ENCODE measurements around the gene LMTK2. TPM values are rescaled to one million over a fixed set of nuclear protein-coding genes. Genes with fewer than 3 reads are reported as not detected.

Gene LMTK2
- total RNA-seq, 2 experiments from 2014 or later: 30.3 to 31.7 TPM

DNA sequence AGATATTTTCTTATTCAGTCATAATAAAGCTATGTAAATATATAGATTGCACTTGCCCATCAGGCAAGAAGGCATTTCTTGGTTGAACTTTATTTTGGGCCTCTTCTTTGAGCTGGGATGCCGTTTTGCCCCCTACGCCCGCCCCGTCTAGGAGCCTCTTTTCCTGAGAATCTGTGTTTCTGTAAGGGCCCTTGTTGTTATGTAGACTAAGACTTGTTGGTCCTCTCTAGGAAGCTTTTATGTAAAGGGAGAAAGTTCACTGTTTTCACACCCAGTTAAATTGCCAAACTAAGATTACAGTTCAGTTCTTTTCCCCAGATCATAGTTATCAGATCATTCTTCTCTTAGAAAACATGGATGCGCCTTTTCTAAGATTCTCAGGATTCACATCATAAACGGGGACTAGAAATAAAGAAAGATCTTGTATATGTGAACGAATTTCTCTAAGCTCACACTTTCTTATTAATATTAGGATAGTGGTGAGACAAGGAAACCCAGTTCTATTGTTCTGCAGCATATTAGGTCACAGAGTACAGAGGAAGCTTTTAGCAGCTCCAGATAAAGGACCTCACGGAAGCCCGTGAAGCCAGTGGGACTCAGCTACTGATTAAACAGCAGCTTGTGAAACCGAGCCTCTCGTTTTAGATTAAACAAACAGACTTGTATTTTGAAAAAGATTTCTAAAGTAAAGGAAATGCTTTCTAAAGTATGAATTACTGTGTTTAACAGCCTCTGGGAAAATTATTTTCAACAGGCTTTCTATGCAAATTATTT is 3.8 kb downstream of the LMTK2 start:
- Mint-ChIP-seq H3K4me1 (ENCODE audit: low read depth) (peaks cover 82% of the 10 kb centered on the region), H3K36me3 (ENCODE audit: low read depth) (peaks cover 31% of the 10 kb centered on the region), H3K4me3 (peak overlapping the region; percentile 78), H3K27ac (no peak overlapping the region), H3K27me3 (no peaks in the 10 kb centered on the region), H3K9me3 (no peaks in the 10 kb centered on the region)
- Histone ChIP-seq H3K27ac (ENCODE audit: low read depth in 1 of 2, low read length in 2 of 2) (no peak overlapping the region), H3K36me3 (ENCODE audit: insufficient read depth, low read length) (no peaks in the 10 kb centered on the region), H3K27me3 (ENCODE audit: control insufficient read depth in 1 of 2, insufficient read depth in 2 of 2, low read length in 2 of 2) (no peaks in the 10 kb centered on the region), H3K9me3 (ENCODE audit: control insufficient read depth in 1 of 2, insufficient read depth in 1 of 2, low read length in 2 of 2) (no peaks in the 10 kb centered on the region), H3K4me3 (ENCODE audit: low read length) (no peak overlapping the region), H3K4me1 (ENCODE audit: insufficient read depth, low read length) (peaks cover 41% of the 10 kb centered on the region)
- TF ChIP-seq, protein P1, sequence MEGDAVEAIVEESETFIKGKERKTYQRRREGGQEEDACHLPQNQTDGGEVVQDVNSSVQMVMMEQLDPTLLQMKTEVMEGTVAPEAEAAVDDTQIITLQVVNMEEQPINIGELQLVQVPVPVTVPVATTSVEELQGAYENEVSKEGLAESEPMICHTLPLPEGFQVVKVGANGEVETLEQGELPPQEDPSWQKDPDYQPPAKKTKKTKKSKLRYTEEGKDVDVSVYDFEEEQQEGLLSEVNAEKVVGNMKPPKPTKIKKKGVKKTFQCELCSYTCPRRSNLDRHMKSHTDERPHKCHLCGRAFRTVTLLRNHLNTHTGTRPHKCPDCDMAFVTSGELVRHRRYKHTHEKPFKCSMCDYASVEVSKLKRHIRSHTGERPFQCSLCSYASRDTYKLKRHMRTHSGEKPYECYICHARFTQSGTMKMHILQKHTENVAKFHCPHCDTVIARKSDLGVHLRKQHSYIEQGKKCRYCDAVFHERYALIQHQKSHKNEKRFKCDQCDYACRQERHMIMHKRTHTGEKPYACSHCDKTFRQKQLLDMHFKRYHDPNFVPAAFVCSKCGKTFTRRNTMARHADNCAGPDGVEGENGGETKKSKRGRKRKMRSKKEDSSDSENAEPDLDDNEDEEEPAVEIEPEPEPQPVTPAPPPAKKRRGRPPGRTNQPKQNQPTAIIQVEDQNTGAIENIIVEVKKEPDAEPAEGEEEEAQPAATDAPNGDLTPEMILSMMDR (IDR thresholded peaks at IDR 0.05): no peak
- ChIA-PET CTCF (interaction anchor here (0.9 to 1.5 kb wide), 2 partner anchors 9 to 58 kb away, joined by 4 to 8 read pairs; no protein-coding TSS in a partner anchor), POLR2A (no interaction called here)
- ATAC-seq (ENCODE audit: poor library complexity) (no peak), DNase-seq (no peak)
- intact Hi-C loops (cut with DNase I, micrococcal nuclease): no loop called here

DNA sequence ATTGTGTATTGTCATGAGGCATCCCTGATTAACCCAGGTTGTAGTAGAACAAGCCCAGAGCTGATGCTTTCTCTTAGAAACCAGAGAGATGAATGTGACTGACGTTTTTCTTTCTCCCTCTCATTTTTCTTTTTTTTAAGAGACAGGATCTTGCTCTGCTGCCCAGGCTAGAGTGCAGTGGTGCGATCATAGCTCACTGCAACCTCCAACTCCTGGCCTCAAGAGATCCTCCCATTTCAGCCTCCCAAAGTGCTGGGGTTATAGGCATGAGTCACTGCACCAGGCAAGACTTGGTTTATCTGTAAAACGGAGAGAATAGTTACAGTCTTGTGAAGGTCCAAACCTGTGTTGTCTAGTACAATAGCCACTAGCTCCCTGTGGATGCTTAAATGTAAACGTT is 5.4 kb downstream of the LMTK2 start:
- TF ChIP-seq, protein P1 (IDR thresholded peaks at IDR 0.05): no peak
- Histone ChIP-seq H3K9me3 (ENCODE audit: control insufficient read depth in 1 of 2, insufficient read depth in 1 of 2, low read length in 2 of 2) (no peaks in the 10 kb centered on the region), H3K4me1 (ENCODE audit: insufficient read depth, low read length) (peaks cover 46% of the 10 kb centered on the region), H3K27me3 (ENCODE audit: control insufficient read depth in 1 of 2, insufficient read depth in 2 of 2, low read length in 2 of 2) (no peaks in the 10 kb centered on the region), H3K4me3 (ENCODE audit: low read length) (no peak overlapping the region), H3K36me3 (ENCODE audit: insufficient read depth, low read length) (peaks cover 4% of the 10 kb centered on the region), H3K27ac (ENCODE audit: low read depth in 1 of 2, low read length in 2 of 2) (no peak overlapping the region)
- Mint-ChIP-seq H3K9me3 (no peaks in the 10 kb centered on the region), H3K4me1 (ENCODE audit: low read depth) (peaks cover 81% of the 10 kb centered on the region), H3K27ac (no peak overlapping the region), H3K36me3 (ENCODE audit: low read depth) (peaks cover 22% of the 10 kb centered on the region), H3K27me3 (no peaks in the 10 kb centered on the region), H3K4me3 (no peak overlapping the region)
- no peak for DNase-seq
- intact Hi-C loops (cut with DNase I, micrococcal nuclease): no loop called here
- POLR2A ChIA-PET: no interaction called here
- CTCF ChIA-PET: no interaction called here
- ATAC-seq (ENCODE audit: poor library complexity): no peak

DNA sequence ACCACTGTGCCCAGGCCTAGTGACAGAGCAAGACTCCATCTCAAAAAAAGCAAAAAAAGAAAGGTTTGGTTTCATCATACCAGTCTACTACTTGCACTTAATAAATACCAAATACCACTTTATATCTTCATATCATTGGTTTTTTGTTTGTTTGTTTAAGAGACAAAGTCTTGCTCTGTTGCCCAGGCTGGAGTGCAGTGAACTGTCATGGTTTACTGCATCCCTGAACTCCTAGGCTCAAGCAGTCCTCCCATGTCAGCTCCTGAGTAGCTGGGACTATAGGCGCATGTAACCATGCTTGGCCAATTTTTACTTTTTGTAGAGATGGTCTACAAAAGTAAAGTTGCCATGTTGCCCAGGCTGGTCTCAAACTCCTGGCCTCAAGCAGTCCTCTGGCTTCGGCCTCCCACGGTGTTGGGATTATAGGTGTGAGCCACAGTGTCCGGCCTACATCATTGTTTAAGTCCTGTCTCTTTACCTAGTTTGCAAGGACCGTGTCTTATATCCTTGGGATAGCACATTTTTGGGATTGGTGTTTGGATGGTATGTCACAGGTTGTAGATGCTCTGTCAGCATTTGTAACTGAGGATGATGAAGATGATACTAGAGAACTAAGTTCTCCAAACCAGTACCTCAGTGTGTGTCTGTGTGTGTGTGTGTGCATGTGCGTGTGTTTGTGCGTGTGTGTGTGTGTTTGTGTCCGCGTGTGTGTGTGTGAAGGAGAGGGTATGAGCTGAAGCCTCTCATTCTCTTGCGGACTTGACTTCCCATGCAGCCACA is 9.3 kb downstream of the LMTK2 start:
- Histone ChIP-seq H3K27me3 (ENCODE audit: control insufficient read depth in 1 of 2, insufficient read depth in 2 of 2, low read length in 2 of 2) (no peaks in the 10 kb centered on the region), H3K4me1 (ENCODE audit: insufficient read depth, low read length) (peaks cover 32% of the 10 kb centered on the region), H3K36me3 (ENCODE audit: insufficient read depth, low read length) (peaks cover 4% of the 10 kb centered on the region), H3K4me3 (ENCODE audit: low read length) (no peak overlapping the region), H3K9me3 (ENCODE audit: control insufficient read depth in 1 of 2, insufficient read depth in 1 of 2, low read length in 2 of 2) (no peaks in the 10 kb centered on the region), H3K27ac (ENCODE audit: low read depth in 1 of 2, low read length in 2 of 2) (no peak overlapping the region)
- no peaks in the 10 kb centered on the region for H3K27me3 Mint-ChIP-seq
- no peak for ATAC-seq (ENCODE audit: poor library complexity)
- H3K4me1 Mint-ChIP-seq (ENCODE audit: low read depth): peaks cover 67% of the 10 kb centered on the region
- no peak for DNase-seq
- H3K4me3 Mint-ChIP-seq: no peak overlapping the region
- intact Hi-C loops (cut with DNase I, micrococcal nuclease): no loop called here
- ChIA-PET POLR2A (no interaction called here), CTCF (no interaction called here)
- H3K36me3 Mint-ChIP-seq (ENCODE audit: low read depth): peaks cover 33% of the 10 kb centered on the region
- H3K27ac Mint-ChIP-seq: no peak overlapping the region
- no peaks in the 10 kb centered on the region for H3K9me3 Mint-ChIP-seq
- TF ChIP-seq, protein P1 (IDR thresholded peaks at IDR 0.05): no peak

Measured in CD4-positive, alpha-beta T cell (primary cell).